ENCODE data around the gene RPN1. TPM values are rescaled to one million over a fixed set of nuclear protein-coding genes. Genes with fewer than 3 reads are reported as not detected.

RPN1 gene
- total and polyA plus RNA-seq, 2 of the 13 experiments (the other 11 are each of a cell fraction or from before 2014, with no cell fraction given) = 290 to 342 TPM

- TF ChIP-seq, protein P1, sequence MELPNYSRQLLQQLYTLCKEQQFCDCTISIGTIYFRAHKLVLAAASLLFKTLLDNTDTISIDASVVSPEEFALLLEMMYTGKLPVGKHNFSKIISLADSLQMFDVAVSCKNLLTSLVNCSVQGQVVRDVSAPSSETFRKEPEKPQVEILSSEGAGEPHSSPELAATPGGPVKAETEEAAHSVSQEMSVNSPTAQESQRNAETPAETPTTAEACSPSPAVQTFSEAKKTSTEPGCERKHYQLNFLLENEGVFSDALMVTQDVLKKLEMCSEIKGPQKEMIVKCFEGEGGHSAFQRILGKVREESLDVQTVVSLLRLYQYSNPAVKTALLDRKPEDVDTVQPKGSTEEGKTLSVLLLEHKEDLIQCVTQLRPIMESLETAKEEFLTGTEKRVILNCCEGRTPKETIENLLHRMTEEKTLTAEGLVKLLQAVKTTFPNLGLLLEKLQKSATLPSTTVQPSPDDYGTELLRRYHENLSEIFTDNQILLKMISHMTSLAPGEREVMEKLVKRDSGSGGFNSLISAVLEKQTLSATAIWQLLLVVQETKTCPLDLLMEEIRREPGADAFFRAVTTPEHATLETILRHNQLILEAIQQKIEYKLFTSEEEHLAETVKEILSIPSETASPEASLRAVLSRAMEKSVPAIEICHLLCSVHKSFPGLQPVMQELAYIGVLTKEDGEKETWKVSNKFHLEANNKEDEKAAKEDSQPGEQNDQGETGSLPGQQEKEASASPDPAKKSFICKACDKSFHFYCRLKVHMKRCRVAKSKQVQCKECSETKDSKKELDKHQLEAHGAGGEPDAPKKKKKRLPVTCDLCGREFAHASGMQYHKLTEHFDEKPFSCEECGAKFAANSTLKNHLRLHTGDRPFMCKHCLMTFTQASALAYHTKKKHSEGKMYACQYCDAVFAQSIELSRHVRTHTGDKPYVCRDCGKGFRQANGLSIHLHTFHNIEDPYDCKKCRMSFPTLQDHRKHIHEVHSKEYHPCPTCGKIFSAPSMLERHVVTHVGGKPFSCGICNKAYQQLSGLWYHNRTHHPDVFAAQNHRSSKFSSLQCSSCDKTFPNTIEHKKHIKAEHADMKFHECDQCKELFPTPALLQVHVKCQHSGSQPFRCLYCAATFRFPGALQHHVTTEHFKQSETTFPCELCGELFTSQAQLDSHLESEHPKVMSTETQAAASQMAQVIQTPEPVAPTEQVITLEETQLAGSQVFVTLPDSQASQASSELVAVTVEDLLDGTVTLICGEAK (IDR thresholded peaks at IDR 0.05) = no peak
- TF ChIP-seq, protein P1 (CRISPR knock-in tag; IDR thresholded peaks at IDR 0.05) = peak; percentile 79; the same call in 1 of the 2 replicates
- TF ChIP-seq RARG (CRISPR knock-in tag; IDR thresholded peaks at IDR 0.05; ENCODE audit: low read depth) (0 out of 2 replicates have a peak, but pooled peaks have one; percentile 48), SATB2 (CRISPR knock-in tag; IDR thresholded peaks at IDR 0.05) (no peak; the same call in 1 of the 2 replicates), PHF5A (CRISPR knock-in tag; IDR thresholded peaks at IDR 0.05; ENCODE audit: low read depth, unreplicated experiment) (peak; percentile 31), WIZ (CRISPR knock-in tag; IDR thresholded peaks at IDR 0.05) (peak; percentile 70; the same call in 1 of the 2 replicates), KLF6 (CRISPR knock-in tag; IDR thresholded peaks at IDR 0.05) (peak; percentile 70), KDM6A (CRISPR knock-in tag; IDR thresholded peaks at IDR 0.05; ENCODE audit: low read depth) (no peak), EZH2 (conservative IDR thresholded peaks at IDR 0.05; ENCODE audit: low read depth, low read length) (no peak), MAFG (CRISPR knock-in tag; IDR thresholded peaks at IDR 0.05) (no peak), AKAP8 (CRISPR knock-in tag; IDR thresholded peaks at IDR 0.05) (peak; percentile 89; the same call in 1 of the 2 replicates), ZNF101 (CRISPR knock-in tag; IDR thresholded peaks at IDR 0.05; ENCODE audit: borderline replicate concordance, low read depth) (peak; percentile 49; the same call in 1 of the 2 replicates), MAZ (IDR thresholded peaks at IDR 0.05; ENCODE audit: borderline replicate concordance, low read depth, low read length) (peak; percentile 73; the same call in 1 of the 2 replicates), MAZ (CRISPR knock-in tag; IDR thresholded peaks at IDR 0.05; ENCODE audit: low read depth) (peak; percentile 91), SCMH1 (CRISPR knock-in tag; IDR thresholded peaks at IDR 0.05; ENCODE audit: borderline replicate concordance) (no peak), ZNF326 (CRISPR knock-in tag; IDR thresholded peaks at IDR 0.05; ENCODE audit: borderline replicate concordance) (no peak), CENPX (CRISPR knock-in tag; IDR thresholded peaks at IDR 0.05) (no peak), STAT6 (CRISPR knock-in tag; IDR thresholded peaks at IDR 0.05; ENCODE audit: borderline replicate concordance) (peak; percentile 83; the same call in 1 of the 2 replicates)
Observed at GRCh38 chr3:128680603-128681368, 30.2 kb upstream of the RPN1 start (continued).

All from HepG2 (cell line).